ENCODE data around the gene ARCN1. TPM values are rescaled to one million over a fixed set of nuclear protein-coding genes. Genes with fewer than 3 reads are reported as not detected.
"Not testable (repeated sequence)": the region's sequence is repeated elsewhere in the genome, so short reads cannot be mapped to it uniquely, and the experiment has no call there.

ARCN1 gene
- total RNA-seq, 1 experiment from 2014 or later = 34.4 TPM

DNA sequence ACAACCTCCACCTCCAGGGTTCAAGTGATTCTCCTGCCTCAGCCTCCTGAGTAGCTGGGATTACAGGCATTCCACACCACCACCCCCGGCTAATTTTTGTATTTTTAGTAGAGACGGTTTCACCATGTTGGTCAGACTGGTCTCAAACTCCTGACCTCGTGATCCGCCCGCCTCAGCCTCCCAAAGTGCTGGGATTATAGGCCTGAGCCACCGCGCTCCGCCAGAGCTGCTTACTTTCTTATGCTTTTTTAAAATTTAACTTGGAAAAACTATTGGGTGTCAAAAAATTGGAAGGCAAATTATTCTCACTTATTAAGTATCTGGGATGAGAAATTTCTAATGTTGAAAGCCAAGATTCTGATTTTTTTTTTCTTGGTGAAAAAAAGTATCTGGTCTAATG is 31.5 kb downstream of the ARCN1 start:
- H3K9me3 ChIP-seq (ENCODE audit: low read length); H2AFZ ChIP-seq (ENCODE audit: low read length); H4K20me1 ChIP-seq (ENCODE audit: insufficient read depth, low read depth, low read length); H3K4me2 ChIP-seq (ENCODE audit: low read depth, low read length, poor library complexity, severe bottlenecking); H3K9ac ChIP-seq (ENCODE audit: low read length); DNase-seq; H3K79me2 ChIP-seq (ENCODE audit: low read length); H3K36me3 ChIP-seq (ENCODE audit: insufficient read depth, low read length); H3K9me2 ChIP-seq (replicated peaks; ENCODE audit: insufficient read depth, low read length); H3K27ac ChIP-seq (ENCODE audit: low read length); H3K27me3 ChIP-seq (ENCODE audit: low read length); H3K4me3 ChIP-seq (ENCODE audit: low read length): not testable (repeated sequence)
- H3K4me1 ChIP-seq (ENCODE audit: low read length) = peaks cover 10% of the 10 kb centered on the region

DNA sequence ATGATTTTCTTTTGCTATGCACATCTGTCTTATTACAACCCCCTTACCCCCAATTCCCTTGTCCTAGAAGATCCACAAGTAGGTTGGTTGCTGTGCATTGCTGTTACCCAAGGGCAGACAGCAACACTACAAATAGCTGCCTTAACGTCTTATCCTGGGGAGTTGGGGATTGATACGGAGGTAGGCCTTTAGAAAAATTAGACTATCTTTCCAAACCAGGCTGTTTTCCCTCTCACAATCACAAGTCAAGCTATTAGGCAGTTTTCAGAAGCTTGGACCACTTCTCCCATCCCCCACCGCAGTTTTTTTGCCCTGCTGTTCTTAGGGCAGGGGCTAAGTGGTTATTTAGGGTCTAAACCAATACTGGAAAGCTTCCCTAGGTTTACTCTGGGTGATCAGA is 32.4 kb downstream of the ARCN1 start:
- no peak overlapping the region for H3K9ac ChIP-seq (ENCODE audit: low read length)
- H3K27ac ChIP-seq (ENCODE audit: low read length) = no peak overlapping the region
- DNase-seq = no peak
- no peaks in the 10 kb centered on the region for H3K9me2 ChIP-seq (replicated peaks; ENCODE audit: insufficient read depth, low read length)
- H3K4me3 ChIP-seq (ENCODE audit: low read length) = no peak overlapping the region
- H3K27me3 ChIP-seq (ENCODE audit: low read length) = no peaks in the 10 kb centered on the region
- H3K9me3 ChIP-seq (ENCODE audit: low read length) = no peaks in the 10 kb centered on the region
- H3K4me1 ChIP-seq (ENCODE audit: low read length) = peaks cover 13% of the 10 kb centered on the region
- H4K20me1 ChIP-seq (ENCODE audit: insufficient read depth, low read depth, low read length) = no peaks in the 10 kb centered on the region
- no peaks in the 10 kb centered on the region for H3K79me2 ChIP-seq (ENCODE audit: low read length)
- no peak overlapping the region for H3K4me2 ChIP-seq (ENCODE audit: low read depth, low read length, poor library complexity, severe bottlenecking)
- H2AFZ ChIP-seq (ENCODE audit: low read length) = no peak overlapping the region
- no peaks in the 10 kb centered on the region for H3K36me3 ChIP-seq (ENCODE audit: insufficient read depth, low read length)

DNA sequence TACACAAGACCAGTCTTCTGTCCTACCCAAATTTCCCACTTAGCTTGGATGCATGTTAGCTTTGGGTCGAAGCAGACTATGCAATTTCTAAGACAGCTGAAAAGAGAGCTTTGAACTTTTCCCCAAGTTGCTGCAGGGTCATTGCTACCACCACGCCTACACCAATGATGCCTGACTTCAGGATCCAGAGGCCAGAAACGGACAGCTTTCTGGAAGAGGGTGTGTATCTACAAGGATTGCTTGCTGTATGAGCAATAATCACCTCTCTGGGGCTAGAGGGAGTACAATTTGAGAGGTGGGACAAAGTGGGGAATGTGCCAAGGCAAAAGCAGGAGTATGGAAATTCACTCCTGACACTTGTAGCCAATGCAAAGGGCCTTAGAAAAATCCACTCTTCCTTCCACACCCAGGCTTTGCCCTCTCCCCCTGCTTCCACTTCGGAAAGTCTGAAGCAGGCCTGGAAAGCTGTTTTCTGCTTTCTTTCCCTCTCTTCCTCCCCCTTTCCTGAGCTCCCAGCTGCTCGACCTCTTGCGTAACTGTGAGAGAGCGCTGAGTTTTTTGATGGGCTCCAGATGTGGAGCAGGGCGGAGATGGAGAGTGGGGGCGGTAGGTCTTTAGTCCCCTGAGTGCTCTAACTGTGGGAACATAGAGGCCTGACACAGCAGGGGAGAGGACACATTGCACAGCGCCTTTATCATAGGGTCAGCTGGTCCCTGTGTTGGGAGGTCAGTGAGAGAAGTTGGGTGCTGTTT is 33.1 kb downstream of the ARCN1 start:
- no peak overlapping the region for H3K9ac ChIP-seq (ENCODE audit: low read length)
- no peaks in the 10 kb centered on the region for H3K9me2 ChIP-seq (replicated peaks; ENCODE audit: insufficient read depth, low read length)
- no peak overlapping the region for H3K4me3 ChIP-seq (ENCODE audit: low read length)
- no peak overlapping the region for H3K4me2 ChIP-seq (ENCODE audit: low read depth, low read length, poor library complexity, severe bottlenecking)
- no peak overlapping the region for H3K27ac ChIP-seq (ENCODE audit: low read length)
- H3K4me1 ChIP-seq (ENCODE audit: low read length) = peaks cover 21% of the 10 kb centered on the region
- H3K9me3 ChIP-seq (ENCODE audit: low read length) = no peaks in the 10 kb centered on the region
- no peak for DNase-seq
- H3K27me3 ChIP-seq (ENCODE audit: low read length) = no peaks in the 10 kb centered on the region
- no peak overlapping the region for H2AFZ ChIP-seq (ENCODE audit: low read length)
- H3K36me3 ChIP-seq (ENCODE audit: insufficient read depth, low read length) = no peaks in the 10 kb centered on the region
- no peaks in the 10 kb centered on the region for H4K20me1 ChIP-seq (ENCODE audit: insufficient read depth, low read depth, low read length)
- no peaks in the 10 kb centered on the region for H3K79me2 ChIP-seq (ENCODE audit: low read length)

DNA sequence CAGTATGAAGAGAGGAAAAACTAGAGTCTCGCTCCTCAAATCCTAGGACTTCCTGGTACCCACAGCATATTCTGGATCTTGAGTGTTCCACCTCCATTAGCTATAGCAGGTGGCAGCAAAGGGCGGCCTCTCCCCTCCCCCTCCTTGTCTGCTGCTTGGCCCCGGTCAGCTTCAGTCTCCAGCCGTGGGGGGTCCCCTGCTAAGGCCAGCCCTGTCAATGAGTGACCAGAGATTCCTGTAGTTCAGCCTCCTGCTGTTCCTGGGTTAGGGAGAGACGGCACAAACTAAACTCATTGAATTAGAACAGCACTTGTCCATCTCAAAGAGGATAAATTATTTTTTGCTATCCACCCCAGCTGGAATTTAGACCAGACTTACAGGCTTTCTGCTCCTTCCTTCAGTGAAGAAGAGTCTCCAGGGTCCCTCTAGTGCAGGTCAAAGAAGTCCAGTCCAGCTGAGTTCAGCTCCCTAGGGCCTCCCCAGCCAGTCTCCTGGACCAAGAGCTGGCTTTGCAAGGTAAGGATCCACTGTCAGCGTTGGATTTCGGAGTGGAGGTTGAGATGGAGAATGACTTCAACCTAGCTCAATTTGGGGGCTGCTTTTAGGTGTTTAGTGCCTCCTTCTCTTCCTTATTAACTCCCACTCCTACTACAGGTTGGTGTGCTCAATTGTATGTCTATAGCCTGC is 34.1 kb downstream of the ARCN1 start:
- Histone ChIP-seq H4K20me1 (ENCODE audit: insufficient read depth, low read depth, low read length) (no peaks in the 10 kb centered on the region), H3K9me2 (replicated peaks; ENCODE audit: insufficient read depth, low read length) (no peaks in the 10 kb centered on the region), H3K4me1 (ENCODE audit: low read length) (peaks cover 25% of the 10 kb centered on the region), H3K4me3 (ENCODE audit: low read length) (no peak overlapping the region), H3K36me3 (ENCODE audit: insufficient read depth, low read length) (no peaks in the 10 kb centered on the region), H2AFZ (ENCODE audit: low read length) (no peak overlapping the region), H3K9ac (ENCODE audit: low read length) (no peak overlapping the region), H3K4me2 (ENCODE audit: low read depth, low read length, poor library complexity, severe bottlenecking) (no peak overlapping the region), H3K9me3 (ENCODE audit: low read length) (no peaks in the 10 kb centered on the region), H3K27ac (ENCODE audit: low read length) (no peak overlapping the region), H3K79me2 (ENCODE audit: low read length) (no peaks in the 10 kb centered on the region), H3K27me3 (ENCODE audit: low read length) (no peaks in the 10 kb centered on the region)
- DNase-seq = no peak

DNA sequence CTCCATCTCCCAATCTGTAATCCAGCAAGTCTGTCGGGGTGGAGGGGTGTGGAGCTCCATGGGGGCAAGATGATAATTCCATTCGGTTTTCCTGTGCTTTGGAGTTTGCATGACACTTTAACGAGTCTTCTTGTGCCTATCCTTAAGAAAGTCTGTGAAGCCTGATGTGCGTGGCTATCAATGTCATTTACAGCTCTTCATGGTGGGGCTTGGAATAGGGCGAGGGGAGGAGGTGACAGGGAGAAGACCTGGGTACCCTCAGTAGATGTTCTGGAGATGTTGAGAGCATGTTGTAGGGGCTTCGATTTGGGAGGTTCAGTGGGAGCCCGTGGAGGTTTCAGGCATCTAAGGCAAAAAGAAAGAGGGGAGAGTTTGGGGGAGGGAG is 34.6 kb downstream of the ARCN1 start:
- no peaks in the 10 kb centered on the region for H3K36me3 ChIP-seq (ENCODE audit: insufficient read depth, low read length)
- no peaks in the 10 kb centered on the region for H3K27me3 ChIP-seq (ENCODE audit: low read length)
- no peak for DNase-seq
- no peaks in the 10 kb centered on the region for H3K9me2 ChIP-seq (replicated peaks; ENCODE audit: insufficient read depth, low read length)
- H3K4me1 ChIP-seq (ENCODE audit: low read length) = peaks cover 25% of the 10 kb centered on the region
- H3K27ac ChIP-seq (ENCODE audit: low read length) = no peak overlapping the region
- H3K4me2 ChIP-seq (ENCODE audit: low read depth, low read length, poor library complexity, severe bottlenecking) = no peak overlapping the region
- no peaks in the 10 kb centered on the region for H4K20me1 ChIP-seq (ENCODE audit: insufficient read depth, low read depth, low read length)
- H2AFZ ChIP-seq (ENCODE audit: low read length) = no peak overlapping the region
- no peaks in the 10 kb centered on the region for H3K79me2 ChIP-seq (ENCODE audit: low read length)
- H3K9me3 ChIP-seq (ENCODE audit: low read length) = no peaks in the 10 kb centered on the region
- H3K4me3 ChIP-seq (ENCODE audit: low read length) = no peak overlapping the region
- no peak overlapping the region for H3K9ac ChIP-seq (ENCODE audit: low read length)

DNA sequence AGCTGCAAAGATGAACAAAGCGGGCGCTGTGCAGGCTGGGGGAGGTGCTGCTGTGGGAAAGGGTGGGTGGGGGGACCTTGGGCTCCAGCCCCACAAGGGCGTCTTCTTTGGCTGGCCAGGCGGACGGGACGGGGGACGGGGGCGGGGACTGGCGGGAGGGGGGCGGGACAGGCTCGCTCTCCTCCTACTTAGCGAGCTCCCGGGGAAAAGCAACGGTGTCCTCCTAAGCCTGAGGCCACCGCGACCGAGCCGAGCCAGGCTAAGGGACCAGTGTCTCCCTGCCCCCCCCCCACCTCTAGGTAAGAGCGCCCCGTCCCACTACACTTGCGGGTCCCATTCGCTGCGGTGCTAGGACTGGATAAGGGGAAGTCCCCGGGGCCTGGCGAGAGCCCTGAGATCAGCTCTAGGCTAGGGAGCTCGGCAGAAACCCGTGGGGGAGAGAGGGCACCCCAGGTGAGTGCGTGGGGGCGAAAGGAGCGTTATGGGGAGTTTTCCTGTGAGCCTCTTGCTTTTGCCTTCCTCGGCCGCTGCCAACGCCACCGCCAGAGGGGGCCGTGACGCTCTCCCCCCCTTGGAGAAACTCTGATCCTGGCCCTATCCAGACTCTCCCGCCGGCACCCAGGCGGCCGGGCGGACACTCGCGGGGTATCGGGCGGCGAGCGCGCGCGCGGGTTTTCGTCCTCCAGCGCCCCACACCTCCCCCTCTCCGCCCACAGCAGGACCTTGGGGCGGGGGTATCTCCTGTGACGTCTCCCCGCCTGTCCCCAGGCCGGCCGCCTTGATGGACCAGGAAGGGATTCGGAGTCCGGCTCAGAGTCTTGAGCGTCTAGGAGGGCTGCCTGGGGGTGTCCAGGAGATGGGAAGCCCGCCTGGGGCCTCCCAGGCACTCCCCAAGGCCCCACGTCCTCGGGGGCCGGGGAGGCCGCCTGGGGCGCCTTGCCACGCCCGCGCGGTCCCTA is 35.5 kb downstream of the ARCN1 start, which contains the start of gene PHLDB1:
Gene PHLDB1 (plus strand): TSS at position 215 of the 959 bp plus-strand sequence. CDS start 6,222 bp downstream, outside the sequence.
- H3K9ac ChIP-seq (ENCODE audit: low read length) = no peak within 1 kb of the TSS
- no peak within 1 kb of the TSS for H2AFZ ChIP-seq (ENCODE audit: low read length)
- H3K27ac ChIP-seq (ENCODE audit: low read length) = no peak within 1 kb of the TSS
- no peaks in the 10 kb centered on the region for H4K20me1 ChIP-seq (ENCODE audit: insufficient read depth, low read depth, low read length)
- H3K4me2 ChIP-seq (ENCODE audit: low read depth, low read length, poor library complexity, severe bottlenecking) = peak within 1 kb of the TSS; percentile 62
- H3K27me3 ChIP-seq (ENCODE audit: low read length) = no peaks in the 10 kb centered on the region
- H3K36me3 ChIP-seq (ENCODE audit: insufficient read depth, low read length) = no peaks in the 10 kb centered on the region
- H3K9me2 ChIP-seq (replicated peaks; ENCODE audit: insufficient read depth, low read length) = no peaks in the 10 kb centered on the region
- peak within 1 kb of the TSS; percentile 55 for H3K4me3 ChIP-seq (ENCODE audit: low read length)
- peaks cover 25% of the 10 kb centered on the region for H3K4me1 ChIP-seq (ENCODE audit: low read length)
- no peaks in the 10 kb centered on the region for H3K9me3 ChIP-seq (ENCODE audit: low read length)
- no peak for DNase-seq
- H3K79me2 ChIP-seq (ENCODE audit: low read length) = no peaks in the 10 kb centered on the region

DNA sequence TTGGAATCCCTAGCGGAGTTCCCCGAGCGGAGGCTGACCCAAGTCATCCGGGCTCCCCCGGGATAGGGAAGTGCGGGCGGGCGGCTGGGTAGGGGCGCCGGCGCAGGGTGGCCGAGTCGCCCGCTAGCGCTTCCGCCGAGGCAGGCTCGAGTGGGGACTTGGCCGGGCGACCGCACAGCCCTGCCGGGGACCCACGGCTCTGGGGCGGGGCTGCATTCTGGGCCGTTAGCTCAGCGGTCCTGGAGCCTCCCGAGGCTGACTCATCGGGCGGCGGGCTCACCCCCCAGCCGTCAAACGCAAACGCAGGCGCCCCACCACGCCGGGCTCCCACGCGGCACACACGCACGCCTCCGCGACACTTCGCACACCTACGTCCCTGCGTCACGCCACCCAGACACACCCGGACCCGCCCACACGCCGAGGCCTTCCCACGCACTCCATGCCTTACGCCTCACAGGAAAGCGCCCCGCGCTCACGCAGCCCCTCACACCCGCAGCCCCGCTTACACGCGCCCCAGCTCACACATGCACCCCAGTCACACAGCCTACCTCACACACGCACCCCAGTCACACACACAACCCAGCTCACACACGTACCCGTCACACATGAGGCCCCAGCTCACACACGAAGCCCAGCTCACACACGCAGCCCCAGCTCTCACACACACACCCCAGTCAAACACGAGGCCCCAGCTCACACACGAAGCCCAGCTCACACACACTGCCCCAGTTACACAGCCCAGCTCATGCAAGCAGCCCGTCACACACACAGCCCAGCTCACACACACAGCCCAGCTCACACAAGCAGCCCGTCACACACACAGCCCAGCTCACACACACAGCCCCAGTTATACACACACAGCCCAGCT is 36.4 kb downstream of the ARCN1 start:
- H3K9me3 ChIP-seq (ENCODE audit: low read length) = no peaks in the 10 kb centered on the region
- no peaks in the 10 kb centered on the region for H3K79me2 ChIP-seq (ENCODE audit: low read length)
- no peaks in the 10 kb centered on the region for H3K36me3 ChIP-seq (ENCODE audit: insufficient read depth, low read length)
- no peak overlapping the region for H3K27ac ChIP-seq (ENCODE audit: low read length)
- no peaks in the 10 kb centered on the region for H4K20me1 ChIP-seq (ENCODE audit: insufficient read depth, low read depth, low read length)
- peak overlapping the region; percentile 62 for H3K4me2 ChIP-seq (ENCODE audit: low read depth, low read length, poor library complexity, severe bottlenecking)
- H3K9ac ChIP-seq (ENCODE audit: low read length) = no peak overlapping the region
- no peaks in the 10 kb centered on the region for H3K27me3 ChIP-seq (ENCODE audit: low read length)
- H3K9me2 ChIP-seq (replicated peaks; ENCODE audit: insufficient read depth, low read length) = no peaks in the 10 kb centered on the region
- peaks cover 25% of the 10 kb centered on the region for H3K4me1 ChIP-seq (ENCODE audit: low read length)
- H3K4me3 ChIP-seq (ENCODE audit: low read length) = peak overlapping the region; percentile 55
- DNase-seq = no peak
- no peak overlapping the region for H2AFZ ChIP-seq (ENCODE audit: low read length)
